Activated naive CD4-positive, alpha-beta T cell treated with anti-CD3 and anti-CD28 coated beads, Interleukin-2, amount 50 U/mL, for 24 hours (primary cell): ENCODE measurements around the gene ENKUR.
"Not testable (repeated sequence)": the region's sequence is repeated elsewhere in the genome, so short reads cannot be mapped to it uniquely, and the experiment has no call there.

Source experiments
- H3K27ac Mint-ChIP-seq: one replicate; pipeline ENCODE4 v1.8.0; 2021; ENCODE audit warnings: mild to moderate bottlenecking, mixed read lengths
- H3K27me3 Mint-ChIP-seq: one replicate; pipeline ENCODE4 v1.8.0; 2021; ENCODE audit warnings: mixed read lengths
- H3K36me3 Mint-ChIP-seq: one replicate; pipeline ENCODE4 v1.8.0; 2021; ENCODE audit warnings: mixed read lengths
- H3K4me1 Mint-ChIP-seq: one replicate; pipeline ENCODE4 v1.8.0; 2021; ENCODE audit warnings: mixed read lengths
- H3K4me3 Mint-ChIP-seq: one replicate; pipeline ENCODE4 v1.8.0; 2021; ENCODE audit warnings: mild to moderate bottlenecking, mixed read lengths
- H3K9me3 Mint-ChIP-seq: one replicate; pipeline ENCODE4 v1.8.0; 2021; ENCODE audit warnings: mixed read lengths

Gene ENKUR

DNA sequence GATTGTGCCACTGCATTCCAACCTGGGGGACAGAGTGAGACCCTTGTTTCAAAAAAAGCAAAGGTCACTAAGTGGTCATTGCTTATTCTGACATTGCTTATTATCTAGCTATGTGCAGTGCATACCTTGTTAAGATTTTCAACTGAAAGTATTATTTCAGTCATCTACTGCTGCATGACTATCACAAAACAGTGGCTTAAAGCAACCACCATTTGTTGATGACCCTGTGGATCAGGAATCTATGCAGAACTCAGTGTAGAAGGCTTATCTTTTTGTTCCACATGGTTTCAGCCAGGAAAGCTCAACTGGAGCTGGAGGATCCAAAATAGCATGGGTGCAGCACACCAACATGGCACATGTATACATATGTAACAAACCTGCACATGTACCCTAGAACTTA lies 23.6 kb upstream of the ENKUR start:
- Mint-ChIP-seq H3K27me3 (peaks cover 18% of the 10 kb centered on the region), H3K4me1 (peaks cover 9% of the 10 kb centered on the region)

GRCh38 chr10:25038325-25038724 lies 22.4 kb upstream of the ENKUR start:
- no peaks in the 10 kb centered on the region for H3K36me3 Mint-ChIP-seq
- no peak overlapping the region for H3K27ac Mint-ChIP-seq
- H3K9me3 Mint-ChIP-seq = no peaks in the 10 kb centered on the region
- peaks cover 9% of the 10 kb centered on the region for H3K4me1 Mint-ChIP-seq
- H3K4me3 Mint-ChIP-seq = no peak overlapping the region
- H3K27me3 Mint-ChIP-seq = peaks cover 17% of the 10 kb centered on the region

More for the DNA sequence above, 23.6 kb upstream of the ENKUR start:
- Mint-ChIP-seq H3K4me3 (no peak overlapping the region), H3K27ac (no peak overlapping the region), H3K36me3 (no peaks in the 10 kb centered on the region), H3K9me3 (no peaks in the 10 kb centered on the region)

GRCh38 chr10:25036381-25036780 lies 20.4 kb upstream of the ENKUR start:
- H3K4me1 Mint-ChIP-seq = peaks cover 9% of the 10 kb centered on the region
- H3K27me3 Mint-ChIP-seq = peaks cover 17% of the 10 kb centered on the region
- H3K27ac Mint-ChIP-seq = no peak overlapping the region
- no peaks in the 10 kb centered on the region for H3K36me3 Mint-ChIP-seq
- H3K4me3 Mint-ChIP-seq = no peak overlapping the region
- no peaks in the 10 kb centered on the region for H3K9me3 Mint-ChIP-seq

- Mint-ChIP-seq H3K9me3 (peaks cover 5% of the 10 kb centered on the region), H3K4me3 (no peak overlapping the region), H3K36me3 (peaks cover 4% of the 10 kb centered on the region), H3K27me3 (no peaks in the 10 kb centered on the region), H3K4me1 (no peaks in the 10 kb centered on the region), H3K27ac (no peak overlapping the region)
Measured at GRCh38 chr10:25029519-25029918, 13.6 kb upstream of the ENKUR start.

GRCh38 chr10:25028711-25029110 lies 12.8 kb upstream of the ENKUR start:
- Mint-ChIP-seq H3K36me3 (peaks cover 5% of the 10 kb centered on the region), H3K4me3 (no peak overlapping the region), H3K27ac (no peak overlapping the region), H3K9me3 (peaks cover 5% of the 10 kb centered on the region), H3K4me1 (peaks cover 1% of the 10 kb centered on the region), H3K27me3 (no peaks in the 10 kb centered on the region)

DNA sequence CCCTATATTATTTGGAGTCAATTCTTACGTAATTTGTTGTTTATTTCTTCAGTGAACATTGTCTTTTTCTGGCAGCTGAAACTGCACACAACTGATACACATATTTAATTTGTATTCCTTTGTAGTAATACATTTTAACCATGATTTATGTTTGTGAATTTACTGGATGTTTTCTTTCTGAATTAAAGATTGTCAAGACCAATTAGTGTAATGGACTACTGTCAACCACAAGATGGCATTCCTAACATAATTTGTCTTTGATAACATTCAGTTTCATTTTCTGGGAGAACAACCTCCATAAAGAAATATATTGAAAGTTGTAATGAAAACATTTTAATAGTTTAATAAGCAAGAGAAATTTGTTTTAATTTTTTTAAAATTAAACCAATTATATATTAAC lies 10.5 kb upstream of the ENKUR start:
- H3K4me3 Mint-ChIP-seq = no peak overlapping the region
- no peaks in the 10 kb centered on the region for H3K27me3 Mint-ChIP-seq
- no peak overlapping the region for H3K27ac Mint-ChIP-seq
- H3K9me3 Mint-ChIP-seq = peaks cover 5% of the 10 kb centered on the region
- peaks cover 8% of the 10 kb centered on the region for H3K4me1 Mint-ChIP-seq
- H3K36me3 Mint-ChIP-seq = peaks cover 13% of the 10 kb centered on the region

DNA sequence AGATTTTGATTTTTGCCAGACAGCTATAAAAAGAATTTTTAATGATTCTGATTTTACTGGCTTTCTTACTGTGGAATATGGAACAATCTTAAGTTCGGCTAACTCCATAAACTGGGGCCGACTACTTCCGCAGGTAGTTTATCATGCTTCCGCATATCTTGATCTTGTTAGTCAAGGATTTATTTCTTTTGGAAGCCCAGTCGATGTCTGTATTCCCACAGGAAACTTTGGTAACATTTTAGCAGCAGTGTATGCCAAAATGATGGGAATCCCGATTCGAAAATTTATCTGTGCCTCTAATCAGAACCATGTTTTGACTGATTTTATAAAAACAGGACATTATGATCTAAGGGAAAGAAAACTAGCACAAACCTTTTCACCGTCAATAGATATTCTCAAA lies 8.6 kb upstream of the ENKUR start:
- no peaks in the 10 kb centered on the region for H3K9me3 Mint-ChIP-seq
- H3K36me3 Mint-ChIP-seq = peaks cover 11% of the 10 kb centered on the region
- H3K27ac Mint-ChIP-seq = no peak overlapping the region

DNA sequence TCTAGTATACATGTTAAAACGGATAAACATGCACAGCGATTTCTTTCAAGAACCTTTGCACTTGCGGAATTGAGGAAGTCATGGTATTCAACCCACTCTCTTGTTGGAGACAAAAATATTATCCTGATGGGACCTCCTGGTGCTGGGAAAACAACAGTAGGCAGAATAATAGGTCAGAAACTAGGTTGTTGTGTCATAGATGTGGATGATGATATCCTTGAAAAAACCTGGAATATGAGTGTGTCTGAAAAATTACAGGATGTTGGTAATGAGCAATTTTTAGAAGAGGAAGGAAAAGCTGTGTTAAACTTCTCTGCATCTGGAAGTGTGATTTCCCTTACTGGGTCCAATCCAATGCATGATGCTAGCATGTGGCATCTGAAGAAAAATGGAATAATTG lies 7.3 kb upstream of the ENKUR start:
- Mint-ChIP-seq H3K27ac (no peak overlapping the region), H3K4me1 (peaks cover 21% of the 10 kb centered on the region), H3K4me3 (no peak overlapping the region), H3K27me3 (no peaks in the 10 kb centered on the region), H3K36me3 (peaks cover 11% of the 10 kb centered on the region), H3K9me3 (no peaks in the 10 kb centered on the region)

More for the DNA sequence above, 8.6 kb upstream of the ENKUR start:
- no peak overlapping the region for H3K4me3 Mint-ChIP-seq
- peaks cover 14% of the 10 kb centered on the region for H3K4me1 Mint-ChIP-seq
- H3K27me3 Mint-ChIP-seq = no peaks in the 10 kb centered on the region

- H3K9me3 Mint-ChIP-seq = no peaks in the 10 kb centered on the region
- H3K4me1 Mint-ChIP-seq = peaks cover 40% of the 10 kb centered on the region
- peaks cover 8% of the 10 kb centered on the region for H3K36me3 Mint-ChIP-seq
- H3K27ac Mint-ChIP-seq = peak overlapping the region; percentile 59
- H3K27me3 Mint-ChIP-seq = no peaks in the 10 kb centered on the region
- H3K4me3 Mint-ChIP-seq = no peak overlapping the region
Measured at GRCh38 chr10:25018703-25019102, 2.7 kb upstream of the ENKUR start.

- Mint-ChIP-seq H3K4me1 (peaks cover 34% of the 10 kb centered on the region), H3K9me3 (no peaks in the 10 kb centered on the region), H3K27ac (peak overlapping the region; percentile 95), H3K36me3 (no peaks in the 10 kb centered on the region), H3K27me3 (no peaks in the 10 kb centered on the region), H3K4me3 (peak overlapping the region; percentile 93)
Measured at GRCh38 chr10:25017661-25018060, 1.7 kb upstream of the ENKUR start.

DNA sequence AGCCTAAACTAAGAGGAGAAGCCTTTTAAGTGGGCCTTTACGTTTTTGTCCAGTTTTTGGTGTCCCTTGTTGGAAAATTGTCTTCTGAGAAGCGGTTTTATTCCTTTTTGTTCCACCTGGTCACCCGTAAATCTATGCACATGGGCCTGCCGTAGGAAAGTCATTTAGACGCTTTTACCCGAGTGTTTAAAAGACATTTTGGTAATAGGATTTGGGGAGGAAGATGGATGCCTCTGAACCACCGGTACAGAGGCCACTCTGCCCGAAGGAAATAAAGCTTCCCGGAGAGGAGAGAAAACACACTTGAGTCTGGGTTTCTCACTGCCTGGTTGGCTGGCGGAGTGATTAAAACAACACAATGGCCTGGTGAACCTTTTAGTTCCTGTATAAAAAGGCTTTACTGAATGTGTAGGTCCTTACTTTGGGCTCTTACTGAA lies 1.2 kb upstream of the ENKUR start:
- Mint-ChIP-seq H3K4me1 (peaks cover 34% of the 10 kb centered on the region), H3K4me3 (peak overlapping the region; percentile 93), H3K36me3 (no peaks in the 10 kb centered on the region), H3K9me3 (no peaks in the 10 kb centered on the region), H3K27me3 (no peaks in the 10 kb centered on the region), H3K27ac (peak overlapping the region; percentile 95)

GRCh38 chr10:25016376-25017153 lies 607 bp upstream of the ENKUR start, which contains the start of gene THNSL1:
THNSL1 (plus strand) TSS chr10:25016612; CDS start chr10:25023224, 6,612 bp downstream.
- H3K27ac Mint-ChIP-seq = peak within 1 kb of the TSS; percentile 95
- peak within 1 kb of the TSS; percentile 93 for H3K4me3 Mint-ChIP-seq
- no peaks in the 10 kb centered on the region for H3K36me3 Mint-ChIP-seq
- H3K27me3 Mint-ChIP-seq = no peaks in the 10 kb centered on the region
- H3K4me1 Mint-ChIP-seq = peaks cover 34% of the 10 kb centered on the region
- H3K9me3 Mint-ChIP-seq = no peaks in the 10 kb centered on the region

DNA sequence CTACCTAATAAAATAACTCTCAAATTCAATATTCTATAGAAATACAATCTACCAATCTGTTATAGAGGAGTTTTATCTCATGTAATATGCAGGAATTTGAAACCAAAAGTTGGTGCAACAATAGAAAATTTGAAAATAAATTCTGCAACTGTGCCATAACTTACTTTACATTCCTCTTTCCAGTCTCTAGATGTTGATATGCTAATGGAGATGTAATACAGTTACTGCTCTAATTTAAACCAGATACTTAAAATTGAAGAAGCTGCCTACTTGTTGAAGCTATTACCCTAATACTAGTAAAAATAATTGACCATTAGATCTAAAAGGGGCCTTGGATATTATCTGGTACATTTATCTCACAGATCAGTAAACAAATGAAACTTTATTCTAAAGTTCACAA lies 1.4 kb downstream of the ENKUR start:
- Mint-ChIP-seq H3K27me3 (no peaks in the 10 kb centered on the region), H3K4me1 (peaks cover 28% of the 10 kb centered on the region), H3K4me3 (no peak overlapping the region), H3K27ac (no peak overlapping the region), H3K36me3 (no peaks in the 10 kb centered on the region), H3K9me3 (no peaks in the 10 kb centered on the region)

DNA sequence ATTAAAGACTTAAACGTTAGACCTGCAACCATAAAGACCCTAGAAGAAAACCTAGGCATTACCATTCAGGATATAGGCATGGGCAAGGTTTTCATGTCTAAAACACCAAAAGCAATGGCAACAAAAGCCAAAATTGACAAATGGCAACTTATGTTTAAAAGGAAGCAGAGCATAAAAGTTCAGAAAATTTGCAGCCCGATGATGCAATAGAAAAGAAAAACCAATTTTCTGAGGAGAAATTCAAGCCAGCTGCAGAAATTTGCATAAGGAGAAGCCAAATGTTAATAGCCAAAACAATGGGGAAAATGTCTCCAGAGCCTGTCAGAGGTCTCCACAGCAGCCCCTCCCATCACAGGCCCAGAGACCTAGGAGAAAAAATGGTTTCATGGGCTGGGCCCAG lies 4.4 kb downstream of the ENKUR start:
- H3K4me3 Mint-ChIP-seq, H3K9me3 Mint-ChIP-seq, H3K27me3 Mint-ChIP-seq, H3K27ac Mint-ChIP-seq, H3K4me1 Mint-ChIP-seq, H3K36me3 Mint-ChIP-seq: not testable (repeated sequence)

DNA sequence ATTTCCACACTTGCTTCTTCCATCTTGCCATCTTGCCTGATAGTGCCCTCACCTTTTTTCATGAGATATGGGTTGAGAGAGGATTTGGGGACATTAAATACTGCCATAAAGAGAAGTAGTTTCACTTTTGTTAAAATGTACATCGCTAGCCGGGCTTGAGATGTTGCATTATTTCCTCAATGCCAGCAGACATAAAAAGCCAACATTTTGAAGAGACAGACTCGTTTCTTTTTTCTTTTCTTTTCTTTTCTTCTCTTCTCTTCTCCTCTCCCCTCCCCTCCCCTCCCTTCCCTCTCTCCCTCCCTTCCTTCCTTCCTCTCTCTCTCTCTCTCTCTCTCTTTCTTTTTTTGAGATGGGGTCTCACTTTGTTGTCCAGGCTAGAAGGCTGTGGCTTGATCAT lies 17.9 kb downstream of the ENKUR start:
- H3K4me1 Mint-ChIP-seq = no peaks in the 10 kb centered on the region
- peaks cover 21% of the 10 kb centered on the region for H3K9me3 Mint-ChIP-seq
- no peak overlapping the region for H3K27ac Mint-ChIP-seq
- no peaks in the 10 kb centered on the region for H3K27me3 Mint-ChIP-seq
- H3K4me3 Mint-ChIP-seq = no peak overlapping the region
- H3K36me3 Mint-ChIP-seq = peaks cover 6% of the 10 kb centered on the region

DNA sequence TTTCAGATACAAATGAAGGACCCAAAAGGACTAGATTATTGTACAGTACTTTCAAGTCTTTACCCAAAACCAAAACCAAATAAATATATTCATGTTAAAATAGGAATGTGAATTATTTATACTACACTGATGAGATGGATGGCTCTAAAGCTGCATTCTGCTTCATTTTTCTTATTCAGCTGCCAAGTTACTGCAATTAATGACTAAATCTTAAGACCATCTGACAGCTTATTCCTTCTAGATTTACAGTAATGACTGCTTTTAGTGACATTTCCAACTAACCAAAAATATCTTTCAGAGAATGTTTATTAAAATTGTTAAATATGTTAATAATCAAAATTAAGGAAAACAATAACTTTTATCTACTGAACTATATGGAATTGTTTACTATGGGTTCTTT lies 20.9 kb downstream of the ENKUR start:
- Mint-ChIP-seq H3K4me3 (no peak overlapping the region), H3K4me1 (no peaks in the 10 kb centered on the region), H3K36me3 (no peaks in the 10 kb centered on the region), H3K9me3 (peaks cover 3% of the 10 kb centered on the region), H3K27ac (no peak overlapping the region), H3K27me3 (no peaks in the 10 kb centered on the region)
